OCI-LY1 (cell line): Measurements from ENCODE around the gene CEP85L.

ENCODE experiments used
- EZH2 ChIP-seq: fragments of 200-600 bp; sonication (generic), shearing (Covaris generic); IDR thresholded peaks from 2 replicates; pipeline ENCODE4 v1.8.0; 2017; ENCODE audit warnings: borderline replicate concordance, mixed run types, mild to moderate bottlenecking, antibody characterized with exemption, low read length, moderate library complexity, mixed read lengths
- TF ChIP-seq, protein P1 (sequence below): fragments of 200-600 bp; sonication (generic), shearing (Covaris generic); IDR thresholded peaks from 2 replicates; pipeline ENCODE4 v1.5.1; 2017; ENCODE audit warnings: mild to moderate bottlenecking, antibody characterized with exemption, low read length, moderate library complexity, mixed read lengths

DNA sequence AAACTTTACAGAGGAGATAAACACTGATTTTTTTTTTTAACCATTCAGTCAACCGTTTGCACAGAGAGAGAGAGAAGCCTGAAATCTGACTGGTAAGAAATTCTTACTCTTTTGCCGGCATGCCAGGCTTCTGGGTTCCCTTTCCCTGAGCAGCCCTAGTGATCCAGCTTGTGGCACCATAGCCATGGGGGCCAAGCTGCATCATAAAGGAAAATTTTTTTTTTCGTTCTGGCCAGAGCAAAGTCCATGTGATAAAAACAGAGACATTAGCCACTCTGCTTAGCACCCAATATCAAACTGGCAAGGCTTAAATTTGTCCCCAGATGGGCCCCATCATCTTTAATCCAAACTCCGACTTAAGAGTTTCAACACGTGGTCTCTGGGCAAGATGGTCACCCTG, 44.5 kb downstream of the CEP85L start:
- TF ChIP-seq, protein P1, sequence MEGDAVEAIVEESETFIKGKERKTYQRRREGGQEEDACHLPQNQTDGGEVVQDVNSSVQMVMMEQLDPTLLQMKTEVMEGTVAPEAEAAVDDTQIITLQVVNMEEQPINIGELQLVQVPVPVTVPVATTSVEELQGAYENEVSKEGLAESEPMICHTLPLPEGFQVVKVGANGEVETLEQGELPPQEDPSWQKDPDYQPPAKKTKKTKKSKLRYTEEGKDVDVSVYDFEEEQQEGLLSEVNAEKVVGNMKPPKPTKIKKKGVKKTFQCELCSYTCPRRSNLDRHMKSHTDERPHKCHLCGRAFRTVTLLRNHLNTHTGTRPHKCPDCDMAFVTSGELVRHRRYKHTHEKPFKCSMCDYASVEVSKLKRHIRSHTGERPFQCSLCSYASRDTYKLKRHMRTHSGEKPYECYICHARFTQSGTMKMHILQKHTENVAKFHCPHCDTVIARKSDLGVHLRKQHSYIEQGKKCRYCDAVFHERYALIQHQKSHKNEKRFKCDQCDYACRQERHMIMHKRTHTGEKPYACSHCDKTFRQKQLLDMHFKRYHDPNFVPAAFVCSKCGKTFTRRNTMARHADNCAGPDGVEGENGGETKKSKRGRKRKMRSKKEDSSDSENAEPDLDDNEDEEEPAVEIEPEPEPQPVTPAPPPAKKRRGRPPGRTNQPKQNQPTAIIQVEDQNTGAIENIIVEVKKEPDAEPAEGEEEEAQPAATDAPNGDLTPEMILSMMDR: no peak
- no peak for TF ChIP-seq EZH2
